Brain microvascular endothelial cell (primary cell): ENCODE data around the gene SHROOM3.
A peak's percentile ranks its signal among the peaks of the same experiment; 100 is the strongest.

Source experiments
- DNase-seq: peaks from one replicate; pipeline ENCODE4 v3.0.0-alpha.2; 2020
- H3K27ac ChIP-seq: fragments of 250-450 bp; sonication (Bioruptor Pico); 2 replicates; pipeline ENCODE4 v1.5.1; 2020; ENCODE audit warnings: mild to moderate bottlenecking, moderate library complexity
- H3K27me3 ChIP-seq: fragments of 250-450 bp; sonication (Bioruptor Pico); replicated peaks from 2 replicates; pipeline ENCODE4 v1.5.1; 2020; ENCODE audit warnings: mild to moderate bottlenecking
- H3K36me3 ChIP-seq: fragments of 250-450 bp; sonication (Bioruptor Pico); replicated peaks from 2 replicates; pipeline ENCODE4 v1.5.1; 2020; ENCODE audit warnings: mild to moderate bottlenecking
- H3K4me3 ChIP-seq: 2 replicates; pipeline ENCODE4 v1.5.1; 2011; ENCODE audit warnings: low read depth, mild to moderate bottlenecking, control low read depth, low read length, moderate library complexity
- CTCF ChIP-seq: IDR thresholded peaks from 2 replicates; pipeline ENCODE4 v1.5.1; 2011; ENCODE audit warnings: low read depth, mild to moderate bottlenecking, moderate library complexity, low read length, control low read depth, inconsistent platforms; ENCODE audit errors: missing control alignments
- in situ Hi-C: cut with HindIII; loops from 2 replicates; pipeline ENCODE4 v1.10.0; 2017; ENCODE audit warnings: low sequenced_read_pairs, low pct_ligation_motif_present

SHROOM3 gene

GRCh38 chr4:76441881-76442280 is 6.9 kb downstream of the SHROOM3 start:
- no peaks in the 10 kb centered on the region for H3K36me3 ChIP-seq
- TF ChIP-seq CTCF = no peak
- H3K4me3 ChIP-seq = no peak overlapping the region
- H3K27ac ChIP-seq = no peak overlapping the region
- no peak for DNase-seq
- no peaks in the 10 kb centered on the region for H3K27me3 ChIP-seq
- in situ Hi-C loops = no loop called here

GRCh38 chr4:76442807-76443206 is 7.8 kb downstream of the SHROOM3 start:
- Histone ChIP-seq H3K27ac (no peak overlapping the region), H3K36me3 (no peaks in the 10 kb centered on the region), H3K4me3 (no peak overlapping the region), H3K27me3 (no peaks in the 10 kb centered on the region)
- no peak for DNase-seq
- in situ Hi-C loops = no loop called here
- TF ChIP-seq CTCF = no peak

GRCh38 chr4:76443376-76443775 is 8.3 kb downstream of the SHROOM3 start:
- Histone ChIP-seq H3K36me3 (no peaks in the 10 kb centered on the region), H3K27me3 (no peaks in the 10 kb centered on the region), H3K27ac (no peak overlapping the region), H3K4me3 (no peak overlapping the region)
- no peak for DNase-seq
- TF ChIP-seq CTCF = no peak
- in situ Hi-C loops = no loop called here

- no peak overlapping the region for H3K27ac ChIP-seq
- DNase-seq = no peak
- TF ChIP-seq CTCF = no peak
- H3K4me3 ChIP-seq = no peak overlapping the region
- in situ Hi-C loops = no loop called here
- no peaks in the 10 kb centered on the region for H3K27me3 ChIP-seq
- no peaks in the 10 kb centered on the region for H3K36me3 ChIP-seq
Measured at GRCh38 chr4:76445911-76446310, 10.9 kb downstream of the SHROOM3 start.

- Histone ChIP-seq H3K27ac (no peak overlapping the region), H3K36me3 (no peaks in the 10 kb centered on the region), H3K27me3 (no peaks in the 10 kb centered on the region), H3K4me3 (no peak overlapping the region)
- no peak for TF ChIP-seq CTCF
- DNase-seq = peak; percentile 35
- in situ Hi-C loops = no loop called here
Measured at GRCh38 chr4:76447393-76447851, 12.4 kb downstream of the SHROOM3 start.

- H3K36me3 ChIP-seq = no peaks in the 10 kb centered on the region
- no peaks in the 10 kb centered on the region for H3K27me3 ChIP-seq
- DNase-seq = no peak
- H3K4me3 ChIP-seq = no peak overlapping the region
- no peak for TF ChIP-seq CTCF
- H3K27ac ChIP-seq = no peak overlapping the region
- in situ Hi-C loops = no loop called here
Measured at GRCh38 chr4:76448211-76448610, 13.2 kb downstream of the SHROOM3 start.
